Cerebellar cortex (tissue), 1 donor: Measurements from ENCODE around the gene SIRT3.
"Not testable (repeated sequence)": the region's sequence is repeated elsewhere in the genome, so short reads cannot be mapped to it uniquely, and the experiment has no call there.

Source experiments
- DNase-seq: peaks from one replicate; pipeline ENCODE4 v3.0.0-alpha.2; 2015; ENCODE audit warnings: low spot score

SIRT3 gene

GRCh38 chr11:270451-271318, 34.5 kb upstream of the SIRT3 start:
- no peak for DNase-seq

- DNase-seq = no peak
Measured at GRCh38 chr11:269146-269890, 33.2 kb upstream of the SIRT3 start.

- not testable (repeated sequence) for DNase-seq
Measured at GRCh38 chr11:268716-269145, 32.6 kb upstream of the SIRT3 start.

GRCh38 chr11:267491-267994, 31.4 kb upstream of the SIRT3 start:
- no peak for DNase-seq

GRCh38 chr11:266676-267439, 30.7 kb upstream of the SIRT3 start:
- no peak for DNase-seq

- no peak for DNase-seq
Measured at GRCh38 chr11:261624-262023, 25.5 kb upstream of the SIRT3 start.

GRCh38 chr11:259413-259812, 23.3 kb upstream of the SIRT3 start:
- no peak for DNase-seq

- no peak for DNase-seq
Measured at GRCh38 chr11:257766-258493, 21.8 kb upstream of the SIRT3 start.

GRCh38 chr11:256952-257737, 21.0 kb upstream of the SIRT3 start:
- no peak for DNase-seq

- DNase-seq = no peak
Measured at GRCh38 chr11:255816-256215, 19.7 kb upstream of the SIRT3 start.

- DNase-seq = no peak
Measured at GRCh38 chr11:255176-255575, 19.0 kb upstream of the SIRT3 start.

GRCh38 chr11:253886-254270, 17.7 kb upstream of the SIRT3 start:
- DNase-seq = no peak

- no peak for DNase-seq
Measured at GRCh38 chr11:253160-253885, 17.2 kb upstream of the SIRT3 start.

- DNase-seq = no peak
Measured at GRCh38 chr11:252666-253065, 16.5 kb upstream of the SIRT3 start.

- DNase-seq = no peak
Measured at GRCh38 chr11:251550-251949, 15.4 kb upstream of the SIRT3 start.

- DNase-seq = peak; percentile 56
Measured at GRCh38 chr11:250740-251299, 14.7 kb upstream of the SIRT3 start.

GRCh38 chr11:250274-250673, 14.1 kb upstream of the SIRT3 start:
- DNase-seq = no peak

- DNase-seq = no peak
Measured at GRCh38 chr11:249062-249461, 12.9 kb upstream of the SIRT3 start.

GRCh38 chr11:244376-244775, 8.2 kb upstream of the SIRT3 start:
- no peak for DNase-seq

- DNase-seq = no peak
Measured at GRCh38 chr11:241634-242033, 5.5 kb upstream of the SIRT3 start.
